ENCODE data around the gene NDRG2.
A peak's percentile ranks its signal among the peaks of the same experiment; 100 is the strongest.

Gene NDRG2

DNA sequence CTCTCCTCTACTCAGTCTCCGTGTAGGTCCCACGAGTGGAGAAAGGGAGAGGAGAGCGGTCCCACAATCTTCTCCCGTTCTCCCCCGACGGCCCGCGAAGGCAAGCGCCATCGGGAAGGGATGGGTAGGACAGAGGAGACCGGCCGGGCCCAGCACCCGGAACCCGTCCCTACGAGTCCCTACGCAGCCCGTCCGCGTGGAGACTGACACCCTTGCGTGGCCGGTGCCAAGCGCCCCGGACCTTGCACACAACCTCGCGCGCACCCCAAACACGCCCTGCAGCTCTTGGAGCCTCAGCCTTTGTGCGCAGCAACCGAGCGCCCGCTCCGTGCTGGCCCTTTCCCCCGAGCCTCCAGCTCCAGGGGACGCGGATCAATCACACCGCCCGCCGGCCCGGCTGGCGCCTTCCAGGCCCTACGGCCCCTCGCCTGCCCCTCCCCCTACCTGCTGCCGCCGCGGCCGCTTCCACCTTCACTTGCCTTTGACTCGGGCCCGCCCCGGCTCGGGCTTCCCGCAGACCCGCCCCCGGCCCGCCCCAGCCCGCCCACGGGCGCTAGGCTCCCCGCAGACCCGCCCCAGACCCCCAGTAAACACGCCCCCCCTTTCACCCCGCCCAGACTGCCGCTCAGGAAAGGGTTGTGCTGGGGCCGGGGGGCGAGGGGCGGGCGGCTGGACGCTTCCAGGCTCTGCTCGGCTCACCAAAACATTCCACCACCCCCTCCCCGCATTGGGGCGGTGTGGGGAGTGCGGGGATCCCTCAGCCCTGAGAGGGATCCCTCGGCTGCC, at the start of gene NDRG2:
Gene NDRG2 (minus strand): TSS at position 477 of the 786 bp plus-strand sequence. CDS start 1,746 bp downstream, outside the sequence.
- intact Hi-C loops (cut with DNase I): loop anchor here (5.0 kb wide), 1 partner anchor 48 kb away; the partner anchor contains the start of gene ARHGEF40

GRCh38 chr14:21073921-21074320, 49.1 kb upstream of the NDRG2 start:
- DNase-seq: no peak
- intact Hi-C loops (cut with DNase I): loop anchor here (5.0 kb wide), 2 partner anchors 47 to 438 kb away; partner anchors contain the start of genes METTL3 and NDRG2

More for the DNA sequence above, at the start of gene NDRG2:
- DNase-seq: peak; percentile 53 to 93 (median 68)

GRCh38 chr14:21072781-21073339, 48.0 kb upstream of the NDRG2 start:
- DNase-seq: no peak
- intact Hi-C loops (cut with DNase I): loop anchor here (5.0 kb wide), 2 partner anchors 46 to 439 kb away; partner anchors contain the start of genes METTL3 and NDRG2

DNA sequence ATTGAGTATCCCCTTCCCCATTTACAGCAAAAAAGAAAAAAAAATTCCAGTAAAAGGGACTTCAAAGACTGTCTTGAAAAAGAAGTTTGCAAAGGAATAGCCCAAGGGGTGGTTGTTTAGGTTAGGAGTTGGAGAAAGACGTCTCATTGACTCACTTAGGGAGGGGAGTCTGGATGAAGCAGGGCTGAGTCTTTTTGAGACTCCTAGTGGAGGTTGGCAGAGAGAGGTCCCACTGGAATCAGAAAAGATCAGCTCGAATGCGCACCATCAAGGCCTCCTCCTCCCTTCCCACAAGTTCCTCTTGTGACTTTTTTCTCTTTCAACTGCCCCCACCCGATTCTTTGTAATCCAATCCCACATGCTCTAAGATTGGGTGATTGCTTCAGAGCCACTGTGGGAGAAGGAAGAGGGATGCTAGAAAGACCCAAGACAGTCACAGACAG, 47.2 kb upstream of the NDRG2 start:
- intact Hi-C loops (cut with DNase I): loop anchor here (5.0 kb wide), 2 partner anchors 45 to 440 kb away; partner anchors contain the start of genes METTL3 and NDRG2
- no peak for DNase-seq

GRCh38 chr14:21071225-21072030, 46.6 kb upstream of the NDRG2 start:
- peak in 9 of 10 donors; percentile 52 to 94 (median 61) for DNase-seq
- intact Hi-C loops (cut with DNase I): loop anchor here (5.0 kb wide), 2 partner anchors 44 to 441 kb away; partner anchors contain the start of genes METTL3 and NDRG2

GRCh38 chr14:21070610-21071224, 45.9 kb upstream of the NDRG2 start:
- peak in 2 of 10 donors; percentile 37 to 74 for DNase-seq
- intact Hi-C loops (cut with DNase I): loop anchor here (1.0 to 5.0 kb wide), 3 partner anchors 22 to 442 kb away; partner anchors contain the start of genes METTL3 and NDRG2

GRCh38 chr14:21070083-21070609, 45.3 kb upstream of the NDRG2 start, which contains the start of gene ARHGEF40:
Gene ARHGEF40, plus strand, starts transcription at chr14:21070304. Its CDS starts 93 bp downstream, at chr14:21070397.
- intact Hi-C loops (cut with DNase I): loop anchor here (1.0 to 5.0 kb wide), 3 partner anchors 22 to 442 kb away; partner anchors contain the start of genes METTL3 and NDRG2
- DNase-seq: peak in 9 of 10 donors; percentile 37 to 96 (median 60)

GRCh38 chr14:21069388-21070082, 44.7 kb upstream of the NDRG2 start:
- DNase-seq: peak in 8 of 10 donors; percentile 38 to 94 (median 62)
- intact Hi-C loops (cut with DNase I): loop anchor here (1.0 to 5.0 kb wide), 4 partner anchors 23 to 443 kb away; partner anchors contain the start of genes METTL3 and NDRG2

GRCh38 chr14:21068521-21069387, 43.9 kb upstream of the NDRG2 start:
- intact Hi-C loops (cut with DNase I): loop anchor here (1.0 kb wide), 1 partner anchor 36 kb away; no protein-coding TSS in a partner anchor
- DNase-seq: peak in 5 of 10 donors; percentile 40 to 62 (median 47)

DNA sequence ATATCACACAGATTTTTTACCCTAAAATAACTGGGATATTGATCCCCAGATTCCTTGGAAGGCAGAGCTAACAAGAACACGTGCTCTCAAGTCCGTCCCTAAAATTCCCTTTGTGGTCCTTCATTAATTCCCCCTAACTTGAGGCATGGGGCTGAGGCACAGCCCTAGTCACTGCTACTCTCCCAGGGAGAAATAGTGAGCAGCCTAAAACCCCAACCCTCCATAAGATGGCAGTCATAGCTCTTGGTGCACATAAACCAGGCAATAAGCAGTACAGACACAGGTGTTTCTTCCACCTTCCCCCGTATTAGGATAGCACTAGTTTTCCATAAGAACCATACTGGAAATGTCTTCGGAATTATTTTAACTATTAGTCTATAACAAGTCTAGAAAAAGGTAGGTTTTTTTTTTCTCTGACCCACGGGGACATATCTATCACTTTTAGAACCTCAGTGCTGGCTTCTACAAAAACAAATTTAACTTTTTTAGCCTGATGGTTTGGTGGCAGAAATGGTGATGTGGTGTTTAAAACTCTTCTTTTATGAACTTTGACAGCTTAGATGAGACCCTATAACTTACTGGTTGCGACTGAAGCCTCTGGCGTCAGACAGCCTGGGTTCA, 42.1 kb upstream of the NDRG2 start:
- no peak for DNase-seq
- intact Hi-C loops (cut with DNase I): no loop called here

DNA sequence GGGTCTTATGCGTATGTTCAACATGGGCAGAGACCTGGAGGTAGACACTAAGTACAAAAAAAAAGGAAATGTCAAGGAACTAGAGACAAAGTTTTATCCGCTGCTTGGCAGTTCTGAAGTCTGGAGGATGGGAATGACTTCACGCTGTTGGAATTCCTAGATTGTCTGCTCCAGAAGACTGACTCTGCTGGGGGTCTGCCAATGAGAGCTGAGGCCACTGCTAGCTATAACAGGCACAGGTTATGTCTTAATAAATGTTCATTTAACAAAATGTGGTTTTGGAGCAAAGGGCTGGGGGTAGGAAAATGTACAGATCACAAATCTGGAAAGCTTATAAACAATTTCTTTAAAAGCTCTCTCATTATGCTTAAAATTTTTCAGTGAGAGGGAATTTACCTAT, 38.6 kb upstream of the NDRG2 start:
- intact Hi-C loops (cut with DNase I): no loop called here
- no peak for DNase-seq

- intact Hi-C loops (cut with DNase I): no loop called here
- no peak for DNase-seq
Observed at GRCh38 chr14:21061347-21061668, 36.4 kb upstream of the NDRG2 start.

DNA sequence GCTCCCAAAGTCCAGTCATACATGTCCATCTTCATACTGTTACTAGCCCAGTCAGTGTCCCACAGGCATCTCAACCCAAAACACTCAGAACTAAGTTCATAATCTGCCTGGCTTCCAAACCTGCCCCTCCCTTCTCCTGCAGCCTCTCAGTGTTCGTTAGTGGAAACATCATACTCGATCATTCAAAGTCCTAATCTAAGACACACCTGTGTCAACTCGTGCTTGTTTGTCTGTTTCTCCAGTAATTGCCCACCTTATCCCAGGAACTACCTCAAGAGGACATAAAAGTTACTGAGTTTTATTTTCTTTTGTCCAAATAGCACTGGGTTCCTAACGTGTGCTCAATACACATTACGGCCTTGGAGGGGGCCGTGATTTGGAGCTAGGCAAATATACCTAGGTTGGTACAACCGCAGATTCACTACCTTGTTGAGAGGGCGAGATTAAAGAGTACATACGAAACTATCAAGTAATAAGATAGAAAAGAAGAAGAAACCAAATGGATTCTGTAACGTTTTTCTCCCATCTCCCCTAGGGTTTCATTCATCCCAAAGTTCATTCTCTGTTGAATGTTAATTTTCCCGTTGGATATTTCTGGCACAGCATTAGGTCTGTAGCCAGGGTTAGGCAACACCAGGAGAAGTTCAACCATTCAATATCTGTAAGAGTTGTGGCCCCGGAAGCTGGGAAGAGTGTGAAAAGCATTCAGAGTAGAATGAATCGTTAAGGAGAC, 35.9 kb upstream of the NDRG2 start:
- intact Hi-C loops (cut with DNase I): no loop called here
- no peak for DNase-seq

DNA sequence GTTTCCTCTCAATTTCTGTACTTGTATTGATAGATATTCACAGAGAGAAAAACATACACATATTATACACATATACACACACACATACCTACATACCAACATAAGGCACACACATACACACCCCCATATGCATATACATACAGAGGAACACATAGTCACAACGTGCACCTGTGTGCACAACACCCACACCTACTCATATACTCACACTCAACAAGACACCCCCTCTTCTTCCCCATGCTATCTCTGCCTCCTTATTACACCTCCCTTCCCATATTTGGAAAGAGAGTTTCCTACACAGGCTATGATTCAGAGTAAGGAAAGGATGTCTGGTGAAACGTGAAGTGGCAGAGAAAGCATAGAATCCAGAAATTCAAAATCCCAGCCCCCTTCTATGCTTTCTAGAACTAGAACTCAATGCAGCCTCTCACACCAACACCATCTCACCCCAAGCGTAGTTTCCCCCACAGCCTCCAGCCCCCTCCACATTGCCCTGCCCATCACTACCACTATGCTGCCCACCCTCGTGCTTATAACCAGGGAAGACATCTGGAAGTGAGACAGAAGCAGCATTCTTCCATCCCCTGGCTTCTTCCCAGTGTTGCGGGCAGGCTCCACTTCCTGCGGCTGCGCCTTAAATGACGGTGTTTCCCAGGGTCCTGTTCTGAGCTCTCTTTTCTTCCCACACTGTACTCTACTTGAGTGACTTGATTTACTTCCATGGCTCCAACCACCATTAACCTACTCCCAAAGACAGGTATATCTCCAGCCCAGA, 35.2 kb upstream of the NDRG2 start:
- DNase-seq: no peak
- intact Hi-C loops (cut with DNase I): no loop called here

DNA sequence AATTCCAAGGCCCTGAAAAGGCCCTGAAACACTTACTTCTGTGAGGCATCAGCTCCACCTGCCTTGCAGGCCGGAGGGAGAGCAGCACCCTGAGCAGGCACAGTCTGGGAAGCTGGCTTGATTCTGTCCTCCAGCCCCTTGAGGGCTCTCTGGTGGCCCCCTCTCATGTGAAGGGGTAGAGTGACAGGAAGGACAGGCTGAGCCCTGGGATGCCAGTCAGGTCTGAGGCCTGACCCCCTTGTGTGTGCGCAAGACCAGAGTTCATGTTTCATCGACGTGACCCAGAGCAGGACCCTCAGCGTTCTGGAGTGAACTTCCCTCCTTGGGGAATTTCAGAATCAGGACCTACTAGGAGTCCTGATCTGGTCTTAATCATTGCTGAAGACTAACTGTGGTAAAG, 34.0 kb upstream of the NDRG2 start:
- intact Hi-C loops (cut with DNase I): no loop called here
- DNase-seq: no peak
